GM13977 (cell line): Measurements from ENCODE around the gene COL21A1.

Experiments
- DNase-seq: peaks from one replicate; pipeline ENCODE4 v3.0.0; 2012; ENCODE audit warnings: low spot score
- CTCF ChIP-seq: IDR thresholded peaks from 2 replicates; pipeline ENCODE4 v1.5.1; 2012; ENCODE audit warnings: mild to moderate bottlenecking, control low read depth; ENCODE audit not compliant: insufficient read depth; ENCODE audit errors: extremely low read depth, missing control alignments
- in situ Hi-C: fragments of 300-500 bp; cut with MboI; formaldehyde crosslinking; loops from one replicate; pipeline ENCODE4 v1.12.0; 2022; ENCODE audit warnings: low sequenced_read_pairs, low pct_unique_long_range_greater_than_20kb, mixed read lengths, inconsistent platforms; ENCODE audit not compliant: unreplicated experiment

Gene COL21A1

GRCh38 chr6:56288347-56288746 lies 41.0 kb upstream of the COL21A1 start:
- no peak for TF ChIP-seq CTCF
- no peak for DNase-seq
- in situ Hi-C loops, result loop anchor here (25.0 kb wide), 1 partner anchor 301 kb away; no protein-coding TSS in a partner anchor

GRCh38 chr6:56282391-56282790 lies 35.0 kb upstream of the COL21A1 start:
- no peak for TF ChIP-seq CTCF
- in situ Hi-C loops, result loop anchor here (25.0 kb wide), 1 partner anchor 295 kb away; no protein-coding TSS in a partner anchor
- DNase-seq, result no peak

- no peak for TF ChIP-seq CTCF
- in situ Hi-C loops, result loop anchor here (25.0 kb wide), 1 partner anchor 293 kb away; no protein-coding TSS in a partner anchor
- no peak for DNase-seq
Observed at GRCh38 chr6:56280126-56280525, 32.7 kb upstream of the COL21A1 start.

- in situ Hi-C loops, result loop anchor here (25.0 kb wide), 1 partner anchor 292 kb away; no protein-coding TSS in a partner anchor
- no peak for TF ChIP-seq CTCF
- DNase-seq, result no peak
Observed at GRCh38 chr6:56279331-56280080, 32.1 kb upstream of the COL21A1 start.

GRCh38 chr6:56278171-56278591 lies 30.8 kb upstream of the COL21A1 start:
- DNase-seq, result no peak
- TF ChIP-seq CTCF, result no peak
- in situ Hi-C loops, result loop anchor here (25.0 kb wide), 1 partner anchor 291 kb away; no protein-coding TSS in a partner anchor

- no peak for DNase-seq
- in situ Hi-C loops, result no loop called here
- TF ChIP-seq CTCF, result no peak
Observed at GRCh38 chr6:56270812-56271441, 23.5 kb upstream of the COL21A1 start.
